NB4 (cell line): ENCODE data around the gene ANKH.

Experiments used
- POLR2A ChIP-seq: IDR thresholded peaks from 2 replicates; pipeline ENCODE4 v1.6.1; 2011; ENCODE audit warnings: mild to moderate bottlenecking; ENCODE audit not compliant: insufficient read length; ENCODE audit errors: extremely low read depth
- TF ChIP-seq, protein P1 (sequence below): IDR thresholded peaks from one replicate; pipeline ENCODE4 v1.5.1; 2012; ENCODE audit warnings: low read depth, low read length
- TF ChIP-seq, protein P2 (sequence below): IDR thresholded peaks from 2 replicates; pipeline ENCODE4 v1.6.1; 2011; ENCODE audit warnings: low read depth, low read length

DNA sequence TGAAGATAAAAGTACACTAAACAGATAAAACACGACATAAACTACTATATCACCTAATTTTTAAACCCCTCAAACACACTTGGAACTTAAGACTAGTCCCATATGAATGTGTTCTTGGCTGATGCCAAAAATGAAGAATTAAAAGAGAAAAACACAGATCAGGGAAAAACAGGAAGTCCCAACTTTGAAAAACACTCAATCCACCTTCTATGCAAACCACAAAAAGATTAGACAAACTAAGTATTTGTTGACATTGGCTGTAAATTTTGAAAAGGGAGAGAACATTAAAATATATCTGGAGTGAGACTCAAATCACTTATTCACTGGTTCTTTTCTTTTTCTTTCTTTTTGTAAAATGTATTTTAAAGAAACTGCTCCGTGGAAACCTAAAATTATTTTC is 81.4 kb downstream of the ANKH start:
- TF ChIP-seq, protein P1, sequence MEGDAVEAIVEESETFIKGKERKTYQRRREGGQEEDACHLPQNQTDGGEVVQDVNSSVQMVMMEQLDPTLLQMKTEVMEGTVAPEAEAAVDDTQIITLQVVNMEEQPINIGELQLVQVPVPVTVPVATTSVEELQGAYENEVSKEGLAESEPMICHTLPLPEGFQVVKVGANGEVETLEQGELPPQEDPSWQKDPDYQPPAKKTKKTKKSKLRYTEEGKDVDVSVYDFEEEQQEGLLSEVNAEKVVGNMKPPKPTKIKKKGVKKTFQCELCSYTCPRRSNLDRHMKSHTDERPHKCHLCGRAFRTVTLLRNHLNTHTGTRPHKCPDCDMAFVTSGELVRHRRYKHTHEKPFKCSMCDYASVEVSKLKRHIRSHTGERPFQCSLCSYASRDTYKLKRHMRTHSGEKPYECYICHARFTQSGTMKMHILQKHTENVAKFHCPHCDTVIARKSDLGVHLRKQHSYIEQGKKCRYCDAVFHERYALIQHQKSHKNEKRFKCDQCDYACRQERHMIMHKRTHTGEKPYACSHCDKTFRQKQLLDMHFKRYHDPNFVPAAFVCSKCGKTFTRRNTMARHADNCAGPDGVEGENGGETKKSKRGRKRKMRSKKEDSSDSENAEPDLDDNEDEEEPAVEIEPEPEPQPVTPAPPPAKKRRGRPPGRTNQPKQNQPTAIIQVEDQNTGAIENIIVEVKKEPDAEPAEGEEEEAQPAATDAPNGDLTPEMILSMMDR = no peak
- TF ChIP-seq POLR2A = no peak
- TF ChIP-seq, protein P2, sequence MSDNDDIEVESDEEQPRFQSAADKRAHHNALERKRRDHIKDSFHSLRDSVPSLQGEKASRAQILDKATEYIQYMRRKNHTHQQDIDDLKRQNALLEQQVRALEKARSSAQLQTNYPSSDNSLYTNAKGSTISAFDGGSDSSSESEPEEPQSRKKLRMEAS = no peak
